HG03378 (cell line): Measurements from ENCODE around the gene TPRKB.
"Not testable (repeated sequence)": the region's sequence is repeated elsewhere in the genome, so short reads cannot be mapped to it uniquely, and the experiment has no call there.

Experiments
- ATAC-seq: cut with Tn5 transposase; IDR thresholded peaks from one replicate; pipeline ENCODE4 v1.9.1; 2021; ENCODE audit warnings: mild to moderate bottlenecking, moderate library complexity; ENCODE audit not compliant: unreplicated experiment

The TPRKB gene

DNA sequence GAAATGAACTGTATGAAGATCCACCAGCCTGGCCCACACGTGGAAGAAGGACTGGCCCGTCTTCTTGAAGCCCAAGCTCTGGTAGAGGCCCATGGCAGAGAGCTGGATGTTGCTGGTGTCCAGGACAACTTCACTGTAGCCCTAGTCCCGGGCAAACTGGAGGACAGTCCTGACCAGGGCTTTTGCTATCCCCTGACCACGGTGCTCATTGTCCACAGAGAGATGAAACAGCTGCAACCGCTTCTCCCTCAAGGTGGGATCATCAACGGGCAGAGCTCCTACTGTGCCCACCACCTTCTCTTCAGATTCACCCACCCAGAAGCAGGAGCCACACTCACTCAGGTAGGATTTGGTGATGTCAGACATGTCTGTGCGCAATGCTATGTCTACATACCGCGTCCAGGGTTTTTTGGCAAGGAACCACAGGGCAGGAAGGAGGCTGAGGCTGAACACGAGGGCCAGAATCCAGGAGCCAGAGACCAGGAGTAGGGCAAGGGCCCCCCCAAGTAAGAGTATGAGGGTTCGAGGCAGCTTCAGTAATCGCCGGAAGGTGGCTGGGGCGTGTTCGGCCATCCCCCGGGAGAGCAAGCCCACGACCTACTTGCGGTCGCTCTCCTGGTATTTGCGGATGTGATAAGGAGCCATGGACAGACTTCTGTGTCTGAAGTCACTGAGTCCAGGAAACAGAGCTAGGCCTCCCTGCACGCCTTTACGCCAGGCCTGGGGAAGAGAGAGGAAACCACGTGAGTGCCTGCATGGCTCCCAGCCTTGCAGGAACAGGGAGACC, 36.3 kb downstream of the TPRKB start:
- ATAC-seq = no peak

DNA sequence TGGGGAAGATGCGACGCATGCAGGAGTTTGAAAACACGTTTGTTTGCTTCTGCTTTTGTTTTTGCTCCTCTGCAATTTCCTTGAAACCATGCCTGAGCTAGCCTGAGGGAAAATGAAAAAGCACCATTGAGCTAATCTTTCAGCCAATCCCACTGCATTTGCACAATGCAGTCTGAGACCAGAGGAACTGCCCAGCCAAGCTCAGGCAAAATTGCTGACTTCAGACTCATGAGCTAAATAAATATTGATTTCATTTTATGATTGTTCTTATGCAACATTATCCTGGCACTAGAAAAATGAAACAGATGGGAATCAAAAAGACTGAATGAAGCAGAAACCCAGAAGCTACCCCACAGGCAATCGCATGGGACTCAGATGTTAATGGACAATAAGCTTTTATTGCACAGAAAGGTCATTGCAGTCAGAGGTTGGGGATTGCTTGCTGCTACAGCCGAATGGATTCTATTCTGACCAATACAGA, 37.0 kb downstream of the TPRKB start:
- no peak for ATAC-seq

DNA sequence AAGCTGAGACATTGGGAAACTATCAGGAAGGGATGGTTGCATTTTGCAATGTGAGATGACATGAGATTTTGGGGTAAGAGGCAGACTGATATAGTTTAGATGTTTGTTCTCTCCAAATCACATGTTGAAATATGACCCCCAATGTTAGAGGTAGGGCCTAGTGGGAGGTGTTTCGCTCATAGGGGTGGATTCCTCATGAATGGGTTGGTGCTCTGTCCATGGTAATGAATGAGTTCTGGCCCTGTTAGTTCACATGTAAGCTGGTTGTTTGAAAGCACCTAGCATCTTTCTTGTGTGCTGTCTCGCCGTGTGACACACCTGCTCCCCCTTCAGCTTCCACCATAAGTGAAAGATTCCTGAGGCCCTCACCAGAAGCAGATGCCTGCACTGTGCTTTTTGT, 37.7 kb downstream of the TPRKB start:
- no peak for ATAC-seq

DNA sequence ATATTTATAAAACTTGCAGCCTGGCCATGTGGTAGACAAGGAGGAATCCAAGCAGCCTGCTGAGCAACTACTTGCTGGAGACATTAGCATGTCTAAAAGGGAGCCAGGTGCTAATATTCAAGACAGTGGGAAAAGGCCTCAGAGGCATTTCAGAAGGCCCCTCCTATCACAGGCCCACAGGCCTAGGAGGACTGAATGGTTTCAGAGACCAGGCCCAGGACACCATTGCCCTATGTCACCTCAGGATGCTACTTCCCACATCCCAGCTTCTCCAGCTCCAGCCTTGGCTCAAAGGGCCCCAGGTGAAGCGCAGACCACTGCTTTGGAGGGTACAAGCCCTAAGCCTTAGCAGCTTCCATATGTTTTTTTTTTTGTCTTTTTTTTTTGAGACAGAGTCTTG, 39.0 kb downstream of the TPRKB start:
- ATAC-seq = no peak

DNA sequence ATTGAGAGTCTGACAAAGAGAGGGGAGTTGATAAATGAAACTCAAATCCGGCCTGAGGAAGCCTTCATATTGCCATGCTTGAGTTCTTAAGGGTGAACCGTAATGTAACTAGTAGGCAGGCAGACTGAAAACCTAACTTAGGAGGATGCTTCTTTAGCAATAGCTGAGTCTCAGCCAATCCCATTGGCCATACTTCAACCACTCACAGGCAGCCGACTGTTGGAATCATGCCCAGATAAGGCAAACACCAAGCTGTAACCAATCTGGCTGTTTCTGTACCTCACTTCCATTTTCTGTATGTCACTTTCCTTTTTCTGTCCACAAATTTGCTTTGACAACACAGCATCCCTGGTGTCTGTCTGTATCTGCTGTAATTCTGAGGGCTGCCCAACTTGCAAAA, 39.5 kb downstream of the TPRKB start:
- no peak for ATAC-seq

DNA sequence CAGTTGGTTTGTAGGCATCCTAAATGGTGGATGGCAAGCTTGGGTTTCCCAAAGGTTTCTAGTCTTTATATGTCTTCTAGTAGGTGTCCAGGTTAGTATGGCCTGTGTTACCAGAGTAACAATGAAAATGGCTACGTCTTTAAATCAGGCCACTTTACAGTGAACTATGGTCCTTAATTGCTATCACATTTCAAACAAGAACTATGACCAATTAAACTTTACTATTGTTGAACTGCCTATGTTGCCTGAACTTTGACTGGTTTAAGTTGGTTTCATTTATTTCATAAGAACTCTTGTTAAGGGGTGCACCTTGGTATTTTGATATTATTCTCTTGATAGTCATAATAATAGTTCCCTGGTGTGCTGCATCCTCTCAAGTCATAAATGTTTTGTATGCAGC, 40.2 kb downstream of the TPRKB start:
- ATAC-seq = not testable (repeated sequence)

DNA sequence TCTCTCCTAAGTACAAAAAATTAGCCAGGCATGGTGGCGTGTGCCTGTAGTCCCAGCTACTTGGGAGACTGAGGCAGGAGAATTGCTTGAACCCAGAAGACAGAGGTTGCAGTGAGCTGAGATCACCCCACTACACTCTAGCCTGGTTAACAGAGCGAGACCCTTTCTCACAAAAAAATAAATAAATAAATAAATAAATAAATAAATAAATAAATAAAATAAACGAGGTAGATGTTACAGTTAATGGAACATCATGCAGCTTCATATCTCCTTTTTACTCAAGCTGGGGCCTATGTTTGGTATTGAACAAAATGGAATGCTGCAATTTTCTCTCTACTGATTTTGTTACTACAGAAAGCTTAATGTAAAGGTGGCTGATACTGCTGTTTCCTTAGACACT, 40.6 kb downstream of the TPRKB start:
- not testable (repeated sequence) for ATAC-seq

DNA sequence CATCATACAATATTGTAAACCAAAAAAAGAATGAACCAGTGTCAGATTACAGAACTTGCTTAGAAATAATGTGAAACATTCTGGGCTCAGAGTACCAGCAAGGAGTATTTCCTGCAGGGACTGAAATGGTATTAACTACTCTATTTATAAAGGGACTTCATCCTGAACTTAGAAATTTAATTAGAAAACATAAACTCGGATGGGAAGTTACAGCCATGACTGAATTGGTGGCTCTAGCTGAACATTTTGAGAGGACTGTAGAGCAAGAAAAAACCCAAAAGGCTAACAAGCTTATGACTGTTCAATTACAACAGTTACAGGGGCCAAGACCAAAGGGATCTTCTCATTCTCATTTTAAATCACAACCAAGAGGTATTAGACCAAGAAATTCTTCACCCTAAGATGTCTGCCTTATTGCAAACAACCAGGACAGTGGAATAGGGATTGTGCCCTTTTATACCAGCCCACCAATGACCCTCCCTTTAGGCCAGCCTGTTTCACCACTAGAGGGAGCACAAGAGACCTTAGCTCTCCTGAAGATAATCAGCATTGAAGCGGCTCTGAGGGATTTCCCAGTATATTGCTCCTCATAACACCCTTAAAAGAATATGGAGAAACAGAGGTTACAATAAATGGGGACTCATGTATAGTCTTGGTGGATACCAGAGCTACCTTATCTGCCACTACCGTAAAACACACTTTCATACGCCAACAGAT, 46.6 kb downstream of the TPRKB start:
- not testable (repeated sequence) for ATAC-seq

DNA sequence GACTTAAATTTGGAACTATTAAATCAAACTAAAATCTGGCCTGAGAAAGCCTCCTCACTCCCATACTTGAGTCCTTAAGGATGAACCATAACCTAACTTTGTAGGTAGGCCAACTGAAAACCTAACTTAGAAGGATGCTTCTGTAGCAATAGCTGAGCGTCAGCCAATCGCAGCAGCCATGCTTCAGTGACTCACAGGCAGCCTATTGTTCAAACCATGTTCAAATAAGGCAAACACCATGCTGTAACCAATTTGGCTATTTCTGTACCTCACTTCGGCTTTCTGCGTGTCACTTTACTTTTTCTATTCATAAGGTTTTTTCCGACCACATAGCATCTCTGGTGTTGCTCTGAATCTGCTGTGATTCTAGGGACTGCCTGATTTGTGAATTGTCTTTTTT, 48.7 kb downstream of the TPRKB start:
- not testable (repeated sequence) for ATAC-seq

DNA sequence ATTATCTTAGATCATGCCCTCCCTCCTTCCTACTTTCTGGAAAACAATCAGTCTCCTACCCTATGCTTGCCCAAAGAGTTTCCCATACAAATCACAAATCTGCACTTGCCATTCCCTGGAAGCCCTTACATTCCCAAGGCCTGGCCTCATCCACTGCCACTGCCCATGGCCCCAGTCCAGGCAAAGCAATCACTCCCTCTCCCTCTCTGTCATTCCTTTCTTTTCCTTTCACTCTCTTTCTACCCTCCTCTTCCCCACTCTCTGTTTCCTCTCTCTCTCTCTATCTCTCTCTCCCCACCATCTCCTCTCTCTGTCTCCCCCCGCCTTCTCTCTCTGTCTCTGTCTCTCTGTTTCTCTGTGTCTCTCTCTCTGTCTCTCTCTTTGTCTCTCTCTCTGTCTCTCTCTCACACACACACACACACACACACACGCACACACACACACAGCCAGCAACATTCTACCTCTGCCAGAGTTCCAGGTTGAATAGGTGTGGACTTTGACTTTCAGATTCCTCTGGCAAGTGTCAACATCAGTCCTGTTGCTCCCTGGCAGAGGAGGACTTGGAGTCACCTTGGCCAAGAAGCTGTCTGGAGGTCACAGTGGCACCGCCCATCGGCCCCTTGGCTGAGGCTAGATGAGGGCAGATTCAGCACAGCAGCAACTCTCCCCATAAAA, 51.2 kb downstream of the TPRKB start:
- ATAC-seq = no peak

DNA sequence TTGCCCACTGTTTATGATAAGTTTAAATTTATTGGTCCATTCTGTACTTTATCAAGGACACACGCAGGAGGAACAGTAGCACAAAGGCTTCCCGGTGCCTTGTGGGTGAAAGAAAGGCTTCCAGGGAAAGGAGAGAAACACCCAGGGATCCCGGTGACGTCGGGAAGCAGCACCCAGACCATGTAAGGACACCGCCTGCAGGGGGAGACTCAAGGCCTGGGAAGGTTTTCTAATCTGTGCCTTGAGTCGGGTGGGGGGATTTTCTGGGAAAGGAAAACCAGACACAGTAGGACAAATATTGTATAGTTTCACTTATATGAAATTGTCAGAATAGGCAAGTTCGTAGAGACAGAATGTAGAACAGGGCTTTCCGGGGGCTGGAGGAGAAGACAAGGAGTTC, 52.2 kb downstream of the TPRKB start:
- not testable (repeated sequence) for ATAC-seq

DNA sequence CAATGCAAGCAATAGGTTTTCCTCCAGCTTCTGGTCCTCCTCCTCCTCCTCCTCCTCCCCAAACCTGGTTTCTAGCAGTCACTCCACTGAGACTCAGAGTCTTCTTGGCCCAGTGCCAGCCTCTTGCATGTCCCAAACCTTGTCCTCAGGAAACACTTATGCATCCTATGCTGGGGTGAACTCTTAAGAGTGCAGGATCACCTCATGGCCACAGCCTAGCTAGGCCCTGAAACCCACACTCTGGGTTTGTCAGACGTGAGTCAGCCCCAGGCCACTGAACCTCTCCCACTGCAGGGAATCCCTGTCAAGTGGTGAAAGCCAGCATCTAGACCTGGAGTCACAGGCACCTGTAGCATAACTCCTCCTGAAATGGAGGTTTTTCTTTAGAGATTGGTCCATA, 52.8 kb downstream of the TPRKB start:
- ATAC-seq = not testable (repeated sequence)

DNA sequence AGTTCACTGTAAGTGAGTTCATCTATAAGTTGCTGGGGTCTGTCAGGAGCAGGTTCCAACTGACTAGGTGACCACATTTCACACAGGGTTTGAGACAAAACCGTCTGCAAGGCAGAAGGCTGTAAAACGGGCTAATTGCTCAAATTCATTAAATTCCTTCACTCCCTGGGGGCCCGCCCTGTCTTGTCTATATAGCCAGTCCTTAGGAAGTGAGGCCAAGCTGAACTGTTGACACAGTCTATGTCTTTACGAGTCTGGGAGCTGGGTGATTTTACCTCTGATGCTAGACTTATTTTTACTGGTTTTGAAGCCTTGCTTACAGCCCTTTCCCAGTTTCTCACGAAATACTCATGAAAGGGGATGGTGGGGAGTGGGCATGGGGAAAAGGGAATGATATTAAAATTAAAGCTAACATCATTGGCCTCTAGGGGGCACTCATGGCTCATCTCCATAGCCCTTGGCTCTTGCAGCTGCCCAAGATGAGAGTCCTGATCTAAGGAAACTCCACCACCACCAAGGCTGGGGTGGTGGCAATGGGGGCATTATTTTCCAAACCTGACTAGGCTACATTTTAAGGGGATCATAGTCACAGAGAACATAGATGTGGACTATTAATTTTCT, 57.1 kb downstream of the TPRKB start:
- ATAC-seq = not testable (repeated sequence)
